NCI-H82 (cell line): ENCODE data around the gene ATP8B2.
A peak's percentile ranks its signal among the peaks of the same experiment; 100 is the strongest.
"Not testable (repeated sequence)": the region's sequence is repeated elsewhere in the genome, so short reads cannot be mapped to it uniquely, and the experiment has no call there.

ENCODE experiments used
- DNase-seq: peaks from one replicate; lab custom pipeline; 2025; lab: John Stamatoyannopoulos, UW

ATP8B2 gene

DNA sequence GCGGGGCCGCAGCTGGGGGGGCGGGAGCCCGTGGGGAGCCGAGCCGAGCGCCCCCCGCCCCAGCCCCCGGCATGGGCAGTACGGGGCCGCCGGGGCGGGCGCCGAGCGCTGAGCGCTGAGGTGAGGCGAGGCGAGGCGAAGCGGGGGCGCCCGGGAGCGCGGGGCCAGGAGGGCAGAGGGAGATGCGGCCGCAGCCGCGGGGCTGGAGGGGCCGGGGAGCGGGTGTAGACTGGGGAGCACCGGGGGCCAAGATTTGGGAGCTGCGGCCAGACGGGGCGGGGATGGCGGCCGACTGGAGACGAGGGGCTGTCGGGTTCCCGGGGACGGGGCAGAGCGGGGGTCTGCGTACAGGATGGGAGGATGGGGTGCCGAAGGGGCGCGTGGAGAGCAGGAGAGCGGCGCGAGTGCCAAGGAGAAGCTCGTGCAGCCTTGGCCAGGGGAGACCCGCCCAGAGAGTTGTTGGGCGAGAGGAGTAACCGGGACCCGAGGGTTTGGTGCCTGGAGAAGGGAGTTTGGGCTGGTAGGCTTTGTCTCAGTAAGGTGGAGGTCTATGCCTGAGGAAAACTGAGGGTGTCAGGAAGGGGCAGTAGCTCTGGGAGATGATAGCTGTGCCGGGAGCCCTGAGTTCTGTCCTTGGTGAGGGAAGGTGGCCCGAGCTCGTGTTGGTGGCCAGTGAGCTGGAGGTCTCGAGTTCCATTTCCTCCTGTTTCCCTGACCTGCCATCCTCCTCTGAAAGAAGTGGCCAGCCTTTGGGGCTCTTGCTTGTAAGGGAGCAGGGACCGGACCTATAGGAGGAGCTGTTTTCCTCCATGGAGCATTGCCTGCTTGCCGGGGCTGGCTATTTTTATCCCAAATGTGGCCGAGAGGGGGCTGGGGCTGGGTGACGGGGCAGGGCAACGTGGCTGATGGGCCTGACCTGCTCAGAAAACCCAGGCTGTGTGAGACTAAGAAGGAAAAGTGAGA is 539 bp downstream of the ATP8B2 start:
- peak; percentile 77 for DNase-seq

DNA sequence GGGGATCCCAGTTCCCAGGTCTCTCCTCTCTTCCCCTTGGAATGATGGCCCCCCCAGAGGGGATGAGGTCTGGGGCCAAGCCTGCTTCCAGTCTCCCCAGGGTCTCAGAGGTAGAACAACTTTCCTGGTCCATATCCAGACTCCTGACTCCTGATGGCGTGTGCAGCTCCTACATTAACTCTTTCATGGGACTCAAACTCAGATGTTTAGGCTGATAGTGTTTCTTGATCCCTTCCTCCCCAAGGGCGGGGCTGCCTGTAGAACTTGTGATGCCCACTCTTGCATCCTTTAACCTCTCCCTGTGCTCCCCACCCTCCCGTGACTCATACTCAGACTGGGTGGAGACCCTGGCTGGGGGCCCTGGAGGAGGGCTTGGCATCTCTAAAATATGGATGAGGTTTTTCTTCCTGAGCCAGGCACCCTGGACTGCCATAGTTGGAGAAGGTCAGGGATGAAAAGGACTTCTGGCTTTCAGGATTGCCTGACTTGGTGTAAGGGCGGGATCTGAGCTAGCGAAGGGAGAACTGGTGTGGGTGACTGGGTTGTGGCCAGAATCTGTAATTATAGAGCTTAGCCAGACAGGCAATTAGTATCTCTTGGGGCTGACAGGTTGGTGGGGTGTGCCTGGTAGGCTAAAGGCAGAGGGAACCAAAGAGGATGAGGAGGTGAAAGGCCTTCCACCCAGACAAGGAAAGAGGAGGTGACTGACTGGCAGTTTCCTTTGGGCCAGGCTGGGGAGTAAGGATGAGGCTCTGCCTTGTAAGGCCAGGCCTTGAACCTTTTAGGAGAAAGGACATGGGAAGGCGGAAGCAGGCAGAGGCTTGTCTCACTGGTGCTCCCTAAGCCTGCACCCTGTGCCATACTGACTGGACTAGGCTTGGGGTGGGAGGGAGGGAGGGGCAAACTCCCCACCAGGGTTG is 1.5 kb downstream of the ATP8B2 start:
- DNase-seq, result peak; percentile 40

DNA sequence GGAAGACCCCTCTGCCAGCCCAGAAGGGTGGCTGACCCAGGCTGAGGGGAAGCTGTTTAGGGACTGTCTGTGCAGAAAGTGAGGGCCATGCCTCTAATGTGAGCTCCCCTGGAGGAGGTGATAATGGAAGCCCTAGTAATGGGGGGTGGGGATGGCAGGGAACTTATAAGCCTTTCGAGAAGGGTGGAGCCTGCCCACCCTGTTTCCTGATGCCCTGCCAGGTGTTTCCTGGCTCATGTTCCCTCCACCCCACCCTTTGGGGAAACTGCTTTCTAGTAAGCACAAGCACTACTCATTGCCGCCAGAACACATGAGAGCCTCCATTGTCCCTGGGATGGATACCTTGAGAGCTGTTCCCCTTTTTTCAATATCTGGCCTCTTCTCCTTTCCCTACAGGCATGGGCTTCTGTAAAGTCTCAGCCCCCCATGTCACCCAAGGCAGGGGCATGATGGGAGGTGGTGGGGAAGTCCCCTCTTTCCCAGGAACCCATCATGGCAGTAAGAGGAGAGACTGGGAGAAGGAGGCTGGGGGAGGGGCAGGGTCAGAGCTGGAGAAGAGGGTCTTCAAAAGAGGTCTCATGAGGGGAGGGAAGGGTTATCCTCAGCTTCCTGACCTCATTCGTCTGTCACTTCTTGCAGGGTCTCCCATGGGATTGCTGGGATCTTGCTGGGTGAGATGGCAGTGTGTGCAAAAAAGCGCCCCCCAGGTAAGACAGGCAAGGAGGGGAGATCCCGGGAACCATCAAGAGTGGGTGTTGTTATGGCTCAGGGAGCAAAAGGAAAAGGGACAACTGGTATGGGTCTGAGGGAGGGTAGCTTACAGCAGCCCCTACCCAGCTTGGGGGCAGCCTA is 2.4 kb downstream of the ATP8B2 start:
- peak; percentile 41 for DNase-seq

DNA sequence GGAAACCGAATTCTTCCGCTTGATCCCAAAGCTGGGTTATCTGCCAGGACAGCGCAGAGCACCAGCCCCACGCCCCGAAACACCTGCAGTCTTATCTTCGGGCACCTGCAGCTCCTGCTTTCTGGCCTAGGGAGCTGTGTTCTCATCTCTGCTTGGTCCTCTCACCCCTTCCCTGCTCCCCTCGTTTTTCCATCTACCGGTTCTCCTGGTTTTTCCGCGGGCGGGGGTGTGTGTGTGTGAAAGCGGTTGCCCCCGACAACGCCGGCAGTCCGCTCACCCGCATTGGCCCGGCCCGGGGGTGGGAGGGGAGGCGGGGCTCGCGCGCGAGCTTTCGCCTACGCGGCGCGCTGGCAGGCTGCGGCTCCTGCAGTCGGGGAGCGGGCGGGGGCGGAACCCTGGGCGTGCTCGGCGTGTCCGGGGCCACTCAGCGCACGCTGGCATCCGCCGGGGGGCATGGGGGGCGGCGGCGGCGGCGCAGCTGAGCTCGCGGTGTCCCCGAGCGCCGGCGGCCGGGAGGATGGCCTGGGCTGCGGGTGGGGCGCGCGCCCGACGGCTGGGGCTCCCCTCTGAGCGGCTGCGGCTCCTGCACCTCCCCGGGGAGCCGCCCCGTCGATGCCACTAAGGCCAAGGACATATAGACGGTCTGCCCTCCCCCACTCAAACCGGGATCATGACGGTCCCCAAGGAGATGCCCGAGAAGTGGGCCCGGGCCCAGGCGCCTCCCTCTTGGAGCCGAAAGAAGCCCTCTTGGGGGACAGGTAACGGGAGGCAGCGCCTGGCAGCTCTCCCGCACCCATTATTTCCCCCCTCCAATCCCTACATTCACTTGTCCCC is 3.2 kb downstream of the ATP8B2 start:
- DNase-seq, result peak; percentile 80

DNA sequence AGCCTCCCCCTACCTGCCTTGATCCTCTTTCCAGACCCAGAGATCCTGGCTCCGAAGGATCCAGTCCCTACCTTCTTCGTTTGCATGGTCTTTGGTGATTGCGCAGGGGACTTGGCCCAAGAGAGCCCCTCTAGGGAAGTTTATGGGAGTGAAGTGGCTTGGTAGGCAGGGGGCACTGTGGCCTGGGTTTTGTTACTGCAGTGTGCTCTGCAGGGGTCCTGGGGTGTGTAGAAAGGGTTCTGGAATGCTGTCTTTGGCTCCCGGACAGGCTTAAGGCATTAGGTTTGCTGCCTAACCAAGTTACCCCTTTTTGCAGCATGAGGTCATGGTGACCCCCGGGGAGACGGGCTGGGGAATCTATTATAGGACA is 3.8 kb downstream of the ATP8B2 start:
- no peak for DNase-seq

DNA sequence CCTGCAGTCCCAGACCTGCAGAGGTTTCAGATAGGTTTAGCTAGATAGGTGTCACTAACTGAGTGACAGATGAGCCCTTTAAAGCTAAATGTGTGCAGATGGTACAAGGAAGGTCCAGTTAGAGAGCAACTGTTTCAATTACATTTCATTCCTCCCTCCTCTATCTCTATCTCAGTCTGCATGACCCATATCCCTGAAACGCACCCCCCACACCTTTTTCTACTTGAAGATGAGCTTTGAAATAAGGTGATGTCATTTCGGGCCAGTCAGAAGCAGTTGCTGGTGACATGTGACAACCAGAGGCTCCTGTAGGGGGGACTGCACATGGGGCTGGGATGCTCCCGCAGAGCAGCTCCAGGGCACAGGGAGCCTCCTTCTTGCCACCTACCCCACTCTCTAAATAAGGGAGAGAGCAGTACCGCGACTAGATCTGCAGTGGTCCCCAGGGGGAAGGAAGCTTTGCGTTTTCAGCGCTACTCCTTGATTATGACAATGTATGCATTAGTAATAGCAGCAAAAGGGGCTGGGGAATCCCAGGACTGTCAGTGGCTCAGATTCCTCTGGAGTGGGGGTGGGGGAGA is 4.3 kb downstream of the ATP8B2 start:
- DNase-seq, result no peak

DNA sequence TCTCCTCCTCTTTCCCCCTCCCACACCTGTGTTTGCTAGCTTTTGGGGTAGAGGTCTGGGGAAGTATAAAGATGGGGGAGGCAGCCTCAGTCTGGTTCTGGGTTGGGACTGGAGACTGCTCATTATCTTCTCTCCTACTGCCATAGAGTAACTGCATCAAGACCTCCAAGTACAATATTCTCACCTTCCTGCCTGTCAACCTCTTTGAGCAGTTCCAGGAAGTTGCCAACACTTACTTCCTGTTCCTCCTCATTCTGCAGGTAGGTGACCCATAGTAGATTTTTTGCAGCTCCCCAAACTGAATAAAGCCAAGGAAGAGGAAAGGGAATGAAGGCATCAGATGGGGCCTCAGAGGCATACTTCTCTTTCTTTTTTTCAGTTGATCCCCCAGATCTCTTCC is 5.3 kb downstream of the ATP8B2 start:
- DNase-seq, result no peak

DNA sequence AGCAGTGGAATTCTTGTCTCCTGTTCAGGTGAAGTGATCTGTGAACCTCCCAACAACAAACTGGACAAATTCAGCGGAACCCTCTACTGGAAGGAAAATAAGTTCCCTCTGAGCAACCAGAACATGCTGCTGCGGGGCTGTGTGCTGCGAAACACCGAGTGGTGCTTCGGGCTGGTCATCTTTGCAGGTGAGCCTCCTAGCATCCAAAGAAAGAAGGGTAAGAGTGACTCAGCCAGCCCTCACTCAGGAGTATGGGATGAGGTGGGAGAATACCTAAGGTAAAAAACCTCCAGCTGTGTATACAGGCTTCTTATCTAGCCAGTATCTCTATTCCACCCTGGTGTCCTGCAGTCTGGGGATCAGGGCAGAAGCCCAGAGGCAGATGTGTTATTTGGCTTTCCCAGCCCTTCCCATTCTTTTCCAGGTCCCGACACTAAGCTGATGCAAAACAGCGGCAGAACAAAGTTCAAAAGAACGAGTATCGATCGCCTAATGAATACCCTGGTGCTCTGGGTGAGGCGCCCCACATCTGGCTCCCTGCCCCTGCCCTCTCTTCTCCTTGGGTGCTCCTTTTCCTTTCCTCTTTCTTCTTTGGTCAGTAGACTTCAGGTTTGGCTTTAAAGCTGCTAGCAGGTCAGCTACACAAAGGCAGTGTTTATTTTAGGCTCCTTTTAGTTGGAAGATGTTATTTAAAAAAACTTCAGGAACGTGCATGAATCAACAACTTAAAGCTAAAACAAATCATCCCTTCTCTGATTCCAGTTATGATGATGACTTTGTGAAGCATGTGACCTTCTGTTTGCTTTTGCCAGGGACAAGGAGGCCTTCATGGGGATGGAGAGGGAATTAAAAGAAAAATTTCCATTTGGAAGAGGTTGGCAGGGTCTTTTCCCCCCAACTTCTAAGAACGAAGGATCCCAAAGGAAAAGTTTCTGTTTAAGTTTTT is 9.0 kb downstream of the ATP8B2 start:
- DNase-seq, result no peak

DNA sequence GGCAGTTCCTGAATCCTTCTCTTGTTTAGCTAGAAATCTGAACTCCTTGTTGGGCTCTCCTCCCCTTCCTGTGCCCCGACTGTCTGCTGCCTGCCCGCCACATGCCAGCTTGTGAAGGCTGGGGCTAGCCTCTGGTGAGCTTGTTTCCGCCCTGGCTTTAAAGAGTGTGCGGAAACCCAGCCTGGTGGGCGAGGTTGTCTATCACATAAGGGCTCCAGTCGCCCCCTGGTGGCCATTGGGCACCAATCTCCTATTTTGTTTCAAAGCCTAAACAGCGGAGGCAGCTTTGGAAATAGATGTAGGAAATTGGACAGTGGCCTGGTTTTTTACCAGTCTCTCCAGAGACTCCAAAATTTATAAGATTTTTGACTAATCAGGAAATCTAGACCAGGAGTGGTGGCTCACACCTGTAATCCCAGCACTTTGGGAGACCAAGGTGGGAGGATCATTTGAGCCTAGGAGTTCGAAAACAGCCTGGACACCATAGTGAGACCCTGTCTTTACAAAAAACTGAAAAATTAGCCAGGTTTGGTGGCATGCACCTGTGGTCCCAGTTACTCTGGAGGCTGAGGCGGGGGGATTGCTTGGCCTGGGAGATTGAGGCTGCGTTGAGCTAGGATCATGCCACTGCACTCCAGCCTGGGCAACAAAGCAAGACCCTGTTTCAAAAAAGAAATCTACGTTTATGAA is 9.8 kb downstream of the ATP8B2 start:
- DNase-seq, result peak; percentile 96

DNA sequence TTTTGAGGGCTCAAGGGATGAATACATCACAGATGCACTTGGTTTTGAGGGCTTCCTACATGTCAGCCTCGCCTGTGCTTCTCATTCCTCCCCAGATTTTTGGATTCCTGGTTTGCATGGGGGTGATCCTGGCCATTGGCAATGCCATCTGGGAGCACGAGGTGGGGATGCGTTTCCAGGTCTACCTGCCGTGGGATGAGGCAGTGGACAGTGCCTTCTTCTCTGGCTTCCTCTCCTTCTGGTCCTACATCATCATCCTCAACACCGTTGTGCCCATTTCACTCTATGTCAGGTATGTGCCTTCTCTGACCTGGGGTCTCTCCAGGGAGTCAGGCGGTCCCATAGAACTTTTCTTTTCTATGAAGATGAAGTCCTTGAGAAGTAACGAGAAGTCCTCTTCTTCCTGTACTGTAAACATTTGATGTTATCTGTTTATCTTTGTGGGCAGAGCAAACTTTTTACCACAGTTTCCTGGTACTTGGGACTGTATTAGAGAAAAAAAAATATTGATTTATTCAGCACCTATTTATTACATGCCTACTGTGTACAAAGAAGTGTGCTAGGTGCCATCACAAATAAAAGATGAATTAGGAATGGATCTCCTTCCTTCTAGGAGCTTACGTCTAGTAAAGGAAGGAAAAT is 12.0 kb downstream of the ATP8B2 start:
- DNase-seq, result no peak

DNA sequence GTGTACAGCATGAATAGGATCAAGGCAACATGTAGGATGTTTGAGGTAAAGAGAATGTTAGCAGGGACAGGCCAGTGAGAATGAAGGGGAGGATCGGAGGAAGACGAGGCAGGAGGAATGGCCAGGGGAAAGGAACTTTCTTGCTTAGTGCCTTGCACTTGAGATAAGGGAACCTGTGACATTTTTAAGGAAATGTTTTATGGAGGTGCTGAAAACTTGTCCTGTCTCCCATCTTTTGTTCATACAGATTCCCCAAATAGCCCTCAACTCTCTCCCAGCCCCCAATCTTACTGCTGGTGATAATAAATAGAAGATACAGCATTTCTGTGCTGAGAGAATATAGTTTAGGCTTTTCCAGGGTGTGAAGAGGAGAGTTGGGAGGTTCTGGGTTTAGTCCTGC is 13.6 kb downstream of the ATP8B2 start:
- no peak for DNase-seq

DNA sequence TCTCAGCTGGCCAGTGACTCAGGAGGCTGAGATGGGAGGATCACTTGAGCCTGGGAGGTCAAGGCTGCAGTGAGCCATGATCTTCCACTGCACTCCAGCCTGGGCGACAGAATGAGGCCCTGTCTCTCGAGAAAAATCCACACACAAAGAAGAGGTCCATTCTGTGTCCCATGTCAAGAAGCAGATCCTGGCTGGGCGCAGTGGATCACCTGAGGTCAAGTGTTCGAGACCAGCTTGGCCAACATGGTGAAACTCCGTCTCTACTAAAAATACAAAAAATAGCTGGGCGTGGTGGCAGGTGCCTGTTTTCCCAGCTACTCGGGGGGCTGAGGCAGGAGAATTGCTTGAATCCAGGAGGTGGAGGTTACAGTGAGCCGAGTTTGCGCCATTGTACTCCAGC is 16.0 kb downstream of the ATP8B2 start:
- DNase-seq, result not testable (repeated sequence)

DNA sequence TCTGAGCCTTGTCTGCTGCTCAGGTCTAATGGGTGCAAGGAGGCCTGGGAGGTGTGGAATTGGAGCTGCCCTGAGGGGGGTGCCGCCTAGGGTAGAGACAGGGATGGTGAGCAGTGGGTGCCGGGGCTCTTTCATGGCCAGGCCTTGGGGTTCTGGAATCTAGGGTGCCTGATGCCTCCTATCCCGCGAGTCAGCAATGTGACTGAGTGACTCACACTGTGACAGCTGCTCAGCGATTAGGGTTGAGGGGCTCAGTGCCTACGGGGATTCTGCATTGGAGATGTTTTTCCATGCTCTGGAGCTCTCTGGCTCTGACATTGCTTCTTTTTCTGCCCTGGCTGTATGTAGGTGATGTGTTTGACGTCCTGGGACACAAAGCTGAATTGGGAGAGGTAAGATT is 16.8 kb downstream of the ATP8B2 start:
- no peak for DNase-seq

DNA sequence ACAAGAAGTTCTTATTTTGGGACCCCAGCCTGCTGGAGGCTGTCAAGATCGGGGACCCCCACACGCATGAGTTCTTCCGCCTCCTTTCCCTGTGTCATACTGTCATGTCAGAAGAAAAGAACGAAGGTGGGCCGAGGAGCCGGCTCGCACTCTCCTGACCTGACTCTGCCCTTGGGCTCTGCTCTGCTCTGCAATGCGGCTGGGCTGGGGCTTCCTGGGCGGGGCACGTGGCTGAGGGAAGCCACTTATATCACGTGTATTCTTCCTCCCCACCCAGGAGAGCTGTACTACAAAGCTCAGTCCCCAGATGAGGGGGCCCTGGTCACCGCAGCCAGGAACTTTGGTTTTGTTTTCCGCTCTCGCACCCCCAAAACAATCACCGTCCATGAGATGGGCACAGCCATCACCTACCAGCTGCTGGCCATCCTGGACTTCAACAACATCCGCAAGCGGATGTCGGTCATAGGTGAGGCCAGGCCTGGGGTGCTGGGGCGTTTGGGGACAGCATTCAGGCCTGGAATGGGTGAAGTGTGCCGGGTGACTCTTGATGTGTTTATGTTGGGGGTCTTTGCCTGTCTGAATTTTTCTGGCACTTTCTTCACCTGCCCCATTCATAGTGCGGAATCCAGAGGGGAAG is 17.6 kb downstream of the ATP8B2 start:
- DNase-seq, result no peak

DNA sequence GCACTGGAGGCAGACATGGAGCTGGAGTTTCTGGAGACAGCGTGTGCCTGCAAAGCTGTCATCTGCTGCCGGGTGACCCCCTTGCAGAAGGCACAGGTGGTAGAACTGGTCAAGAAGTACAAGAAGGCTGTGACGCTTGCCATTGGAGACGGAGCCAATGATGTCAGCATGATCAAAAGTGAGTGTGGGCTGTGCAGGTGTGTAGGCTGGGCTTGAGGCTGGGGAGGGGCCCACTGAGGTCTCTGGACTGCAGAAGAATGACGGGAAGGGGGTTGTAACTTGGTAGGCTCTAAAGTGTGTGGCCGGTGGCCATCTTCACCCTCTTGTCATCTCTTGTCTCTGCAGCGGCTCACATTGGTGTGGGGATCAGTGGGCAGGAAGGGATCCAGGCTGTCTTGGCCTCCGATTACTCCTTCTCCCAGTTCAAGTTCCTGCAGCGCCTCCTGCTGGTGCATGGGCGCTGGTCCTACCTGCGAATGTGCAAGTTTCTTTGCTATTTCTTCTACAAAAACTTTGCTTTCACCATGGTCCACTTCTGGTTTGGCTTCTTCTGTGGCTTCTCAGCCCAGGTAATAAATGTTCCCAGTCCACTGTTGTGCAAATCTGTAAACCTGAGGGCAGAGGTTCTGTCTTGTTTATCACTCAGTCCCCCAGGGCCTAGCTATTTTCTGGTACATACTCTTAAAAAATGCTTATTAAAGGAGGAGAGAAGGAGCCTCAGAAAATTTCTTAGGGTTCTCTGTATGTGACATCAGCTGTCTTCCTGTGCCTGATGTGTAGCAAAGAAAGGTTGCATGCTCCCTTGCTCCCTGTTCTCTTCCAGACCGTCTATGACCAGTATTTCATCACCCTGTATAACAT is 19.9 kb downstream of the ATP8B2 start:
- DNase-seq, result peak; percentile 78

DNA sequence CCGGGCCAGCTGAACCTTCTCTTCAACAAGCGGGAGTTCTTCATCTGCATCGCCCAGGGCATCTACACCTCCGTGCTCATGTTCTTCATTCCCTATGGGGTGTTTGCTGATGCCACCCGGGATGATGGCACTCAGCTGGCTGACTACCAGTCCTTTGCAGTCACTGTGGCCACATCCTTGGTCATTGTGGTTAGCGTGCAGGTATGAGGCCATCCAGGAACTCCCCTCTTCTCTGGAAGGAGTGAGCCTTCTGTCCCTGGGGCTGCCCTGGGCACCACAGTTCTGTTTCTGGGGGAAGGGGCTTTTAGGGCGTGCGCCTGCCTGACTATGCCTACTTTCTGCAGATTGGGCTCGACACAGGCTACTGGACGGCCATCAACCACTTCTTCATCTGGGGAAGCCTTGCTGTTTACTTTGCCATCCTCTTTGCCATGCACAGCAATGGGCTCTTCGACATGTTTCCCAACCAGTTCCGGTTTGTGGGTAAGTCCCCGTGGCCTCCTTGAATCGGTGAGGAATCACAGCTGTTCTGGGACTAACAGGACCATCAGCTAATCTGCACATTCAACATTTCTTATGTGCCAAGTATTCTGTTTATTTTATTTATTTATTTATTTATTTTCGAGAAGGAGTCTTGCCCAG is 21.1 kb downstream of the ATP8B2 start:
- no peak for DNase-seq
